ENCODE measurements around the gene IL1RAPL1.

IL1RAPL1 gene

DNA sequence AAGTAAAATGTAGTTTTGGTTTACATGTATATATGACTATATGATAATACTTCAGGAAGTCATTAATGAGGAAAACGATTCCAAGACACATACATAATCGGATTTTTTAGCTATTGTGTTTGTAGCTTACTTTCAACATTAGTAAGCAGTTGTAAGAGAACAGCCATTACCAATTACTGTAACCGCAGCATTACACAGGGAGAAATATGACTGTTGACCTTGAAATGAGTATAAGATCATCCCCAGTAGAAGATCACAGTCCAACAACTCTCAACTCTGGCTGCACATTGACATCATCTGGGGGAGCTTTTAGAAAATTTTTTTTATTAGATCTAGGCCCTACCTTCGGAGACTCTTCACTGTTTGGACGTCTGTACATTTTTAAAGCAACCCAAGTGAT lies 866.1 kb downstream of the IL1RAPL1 start:
- DNase-seq, result no peak

DNA sequence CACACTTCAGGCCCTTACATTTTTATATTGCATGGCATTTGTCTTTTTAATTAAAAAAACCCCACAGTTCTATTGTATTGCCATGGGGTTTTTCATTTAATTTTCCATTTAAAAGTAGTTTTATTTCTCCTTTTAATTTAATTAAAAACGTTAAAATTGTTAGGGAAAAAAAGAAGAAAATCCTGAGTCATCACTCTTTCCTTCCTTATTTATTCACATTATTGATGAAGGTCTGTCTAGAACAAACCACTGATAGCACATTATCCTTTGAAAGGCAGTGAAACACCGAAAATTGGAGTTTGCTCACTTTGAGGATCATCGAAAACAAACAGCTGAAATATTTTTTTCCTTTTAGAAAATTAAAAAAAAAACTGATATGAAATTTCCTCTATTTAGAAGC lies 868.5 kb downstream of the IL1RAPL1 start:
- no peak for DNase-seq

DNA sequence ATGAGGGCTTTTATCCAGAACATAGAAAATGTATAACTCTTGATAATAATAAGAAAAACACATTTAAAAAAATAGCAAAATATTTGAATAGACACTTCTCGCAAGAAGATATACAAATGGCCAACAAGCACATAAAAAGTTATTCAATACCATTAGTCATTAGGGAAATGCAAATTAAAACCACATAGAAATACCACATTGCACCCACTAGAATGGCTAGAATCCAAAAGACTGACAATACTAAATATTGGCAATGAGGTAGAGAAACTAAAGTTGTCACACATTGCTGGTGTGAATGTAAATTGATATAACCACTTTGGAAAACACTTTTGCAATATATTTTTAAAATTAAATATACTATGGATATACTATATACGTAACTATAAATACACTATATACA lies 873.8 kb downstream of the IL1RAPL1 start:
- DNase-seq, result no peak

DNA sequence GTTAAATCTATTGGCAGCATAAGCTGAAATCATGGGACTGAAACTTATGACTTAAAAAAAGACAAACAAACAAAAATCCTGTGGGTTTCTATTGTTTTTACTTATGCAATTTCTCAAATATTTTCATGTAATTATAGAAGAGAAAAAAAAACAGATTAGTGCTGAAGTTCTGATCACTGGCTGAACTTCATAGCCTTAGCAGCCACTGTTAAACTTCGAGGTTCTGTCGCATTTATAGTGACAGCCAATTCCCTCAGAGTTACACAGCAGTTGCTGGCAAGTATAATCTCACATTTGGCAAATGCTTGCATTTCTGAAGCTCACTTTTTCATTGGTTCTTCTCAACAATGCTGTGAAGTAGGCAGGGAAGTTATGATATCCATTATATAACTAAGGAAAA lies 879.2 kb downstream of the IL1RAPL1 start:
- DNase-seq, result no peak

DNA sequence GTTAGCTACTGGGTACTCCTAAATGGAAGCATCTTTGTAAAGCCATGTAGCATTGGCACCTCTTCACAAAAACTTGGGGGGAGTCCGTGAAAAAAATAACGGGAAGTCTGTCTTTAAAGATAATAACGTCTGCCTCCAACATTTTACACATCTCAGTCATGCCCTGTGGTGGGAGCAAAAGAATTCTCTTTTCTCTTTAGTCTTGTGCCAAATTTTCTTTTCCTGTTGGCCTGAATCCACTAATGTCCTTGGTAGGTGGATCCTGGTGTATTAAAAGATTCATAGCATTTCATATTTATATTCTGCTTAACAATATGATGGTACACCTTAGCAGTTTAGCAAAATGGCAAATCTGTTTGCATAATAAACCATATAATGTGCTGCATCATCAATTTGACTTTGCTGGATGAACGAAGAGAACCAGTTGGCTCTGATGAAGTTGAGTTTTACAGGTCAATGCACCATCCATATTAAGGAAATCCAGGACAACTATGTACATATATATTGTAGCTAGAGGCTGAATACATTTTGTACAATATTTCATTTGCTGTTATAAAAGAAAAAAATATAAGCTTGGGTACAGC lies 881.8 kb downstream of the IL1RAPL1 start:
- no peak for DNase-seq

DNA sequence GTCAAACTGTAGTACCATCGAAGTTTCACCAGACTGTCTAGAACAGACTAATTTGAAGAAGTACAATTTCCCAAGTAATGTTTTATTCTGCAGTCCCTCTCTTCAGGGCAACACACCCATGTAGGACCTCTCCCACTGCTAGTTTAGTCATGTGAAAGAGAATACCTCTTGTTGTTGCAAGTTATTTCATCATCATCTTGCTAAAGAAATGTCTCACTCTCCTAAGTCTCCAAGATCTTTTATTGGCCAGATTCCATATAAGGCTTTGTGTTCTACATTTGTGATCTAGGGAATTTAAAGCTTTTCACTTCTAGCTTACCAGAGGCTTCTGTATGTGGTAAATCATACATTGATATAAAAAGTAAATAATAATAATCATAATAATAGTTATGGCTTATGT lies 882.8 kb downstream of the IL1RAPL1 start:
- no peak for DNase-seq

DNA sequence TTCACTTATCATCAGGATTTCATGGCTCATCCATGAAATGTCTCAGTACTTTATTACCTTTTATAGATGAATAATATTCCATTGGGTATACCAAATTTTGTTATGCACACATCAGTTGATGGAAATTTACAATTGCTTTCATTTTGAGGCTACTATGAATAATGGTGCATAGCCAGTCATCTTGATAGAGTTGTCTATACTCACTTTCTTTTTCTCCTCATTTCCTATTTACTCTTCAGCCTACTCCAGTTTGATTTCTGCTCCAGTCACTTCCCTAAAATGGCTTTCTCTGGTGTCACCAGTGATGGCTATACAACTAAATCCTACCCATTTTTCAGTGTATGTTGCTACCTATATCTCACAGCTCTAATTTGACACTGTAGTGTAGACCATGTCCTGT lies 884.6 kb downstream of the IL1RAPL1 start:
- DNase-seq, result no peak

DNA sequence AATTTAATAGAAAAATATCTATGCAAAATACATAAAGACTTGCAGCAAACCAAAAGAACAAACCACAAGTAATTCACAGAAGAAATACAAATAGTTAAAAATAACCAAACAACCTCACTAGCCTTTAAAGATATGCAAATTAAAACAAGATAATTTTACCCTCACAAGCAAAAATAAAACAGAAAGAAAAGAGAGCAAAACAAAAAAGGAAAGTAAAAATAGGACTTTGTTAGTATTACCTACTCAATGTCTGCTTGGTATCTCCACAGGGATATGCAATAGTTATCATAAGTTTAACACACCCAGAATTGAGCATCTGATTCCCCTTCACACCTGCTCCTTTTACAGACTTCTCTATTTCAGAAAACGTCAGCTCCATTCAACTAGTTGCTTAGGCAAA lies 890.6 kb downstream of the IL1RAPL1 start:
- no peak for DNase-seq

DNA sequence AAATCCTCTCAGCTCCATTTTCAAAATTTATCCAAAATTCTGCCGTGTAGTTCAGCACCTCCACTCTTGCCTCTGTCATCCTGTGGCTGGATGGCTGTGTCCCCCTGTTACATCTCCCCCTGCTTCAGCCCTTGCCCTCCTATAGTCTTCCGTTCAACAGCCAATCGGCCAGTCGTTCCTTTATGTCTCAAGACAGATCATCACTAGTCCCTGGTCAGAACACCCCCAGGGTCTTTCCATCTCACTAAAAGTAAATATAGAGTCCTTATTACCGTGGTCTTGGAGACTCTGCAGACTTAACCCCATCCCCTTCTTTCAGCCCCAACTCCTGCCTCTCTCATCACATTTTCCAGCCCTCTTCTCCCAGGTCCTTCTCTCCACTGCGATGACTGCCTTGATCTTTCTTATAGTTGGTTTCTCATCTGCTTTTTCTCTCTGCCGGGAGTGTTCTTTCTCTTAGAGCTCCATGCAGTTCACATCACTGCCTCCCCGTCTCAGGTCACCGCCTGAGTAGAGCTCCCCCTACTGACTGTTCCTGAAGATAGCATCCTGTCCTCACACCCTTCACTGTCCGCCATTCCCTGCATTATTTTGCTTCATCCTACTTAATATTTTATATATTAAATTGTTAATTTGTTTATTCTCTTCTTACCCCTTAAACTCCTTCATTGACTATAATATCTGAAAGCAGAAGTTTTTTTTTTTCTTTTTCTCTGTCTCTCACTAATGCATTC lies 891.3 kb downstream of the IL1RAPL1 start:
- no peak for DNase-seq

DNA sequence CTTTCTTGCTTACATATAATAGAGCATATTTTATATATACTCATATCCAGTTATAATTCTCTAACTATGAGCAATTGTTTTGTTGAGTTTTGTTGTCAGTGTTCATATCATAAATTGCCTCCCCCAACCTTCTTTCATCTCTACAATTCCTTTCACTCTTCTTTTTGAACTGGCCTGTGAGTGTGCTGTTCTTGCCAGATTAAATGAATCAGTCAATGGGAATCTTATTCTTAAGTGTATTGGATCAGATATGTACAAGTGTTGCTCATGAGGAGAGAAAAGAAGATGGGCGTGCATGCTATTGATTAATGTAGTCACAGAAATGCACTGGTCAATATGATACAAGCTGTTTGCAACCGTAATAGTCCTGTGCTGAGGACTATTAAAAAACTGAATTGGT lies 900.0 kb downstream of the IL1RAPL1 start:
- no peak for DNase-seq

DNA sequence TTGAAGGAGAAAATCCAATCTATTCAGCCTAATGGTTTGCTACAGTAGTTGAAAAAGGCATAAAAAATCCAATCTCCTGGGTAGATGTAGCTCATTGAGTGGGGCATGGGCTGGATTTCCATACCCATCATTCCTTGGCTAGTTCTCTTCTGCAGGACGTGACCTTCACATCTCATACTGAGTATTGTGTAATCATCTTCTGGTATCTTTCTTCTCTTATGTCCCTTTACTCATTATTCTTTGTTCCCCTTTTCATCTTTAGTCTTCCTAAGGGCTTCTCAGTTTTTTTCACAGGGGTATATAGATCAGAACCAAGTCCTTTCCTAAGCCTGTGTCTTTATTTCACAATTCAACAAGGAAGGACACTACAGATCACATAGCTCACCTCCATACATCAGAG lies 900.5 kb downstream of the IL1RAPL1 start:
- no peak for DNase-seq

DNA sequence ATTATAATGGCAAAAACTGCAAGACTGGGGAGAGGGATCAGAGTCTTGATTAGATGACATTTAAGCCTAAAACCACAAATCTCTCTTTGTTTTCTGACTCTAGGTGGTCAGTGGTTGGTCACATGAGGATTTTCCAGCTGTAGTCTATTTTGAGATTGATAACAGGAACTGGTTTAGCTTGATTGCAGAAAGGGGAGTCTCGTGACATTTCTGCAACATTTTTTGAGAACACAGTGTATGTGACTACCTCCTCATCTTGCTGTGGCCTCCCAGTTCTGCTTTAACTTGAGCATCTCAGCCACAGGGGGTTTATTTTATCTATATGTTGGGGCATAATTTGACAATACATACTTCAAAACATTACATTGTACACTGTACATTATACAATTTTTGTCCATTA lies 901.7 kb downstream of the IL1RAPL1 start:
- no peak for DNase-seq

DNA sequence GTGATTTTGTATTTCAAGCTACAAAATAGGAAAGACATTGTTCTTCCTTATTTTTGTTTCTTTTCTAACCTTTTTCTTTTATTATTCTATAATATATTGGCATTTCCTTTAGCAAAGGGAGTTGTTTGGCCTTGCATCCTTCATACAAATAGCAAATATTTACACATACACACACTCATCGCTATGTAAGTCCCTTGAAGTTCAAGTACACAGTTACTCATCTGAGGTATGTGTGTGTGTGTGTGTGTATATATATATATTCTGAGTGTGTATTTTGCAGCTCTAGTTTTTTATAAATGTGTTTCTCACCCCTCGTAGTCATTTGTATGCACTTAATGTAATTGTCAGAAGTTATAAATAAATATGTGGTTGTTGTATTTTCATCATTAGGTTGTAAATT lies 903.4 kb downstream of the IL1RAPL1 start:
- no peak for DNase-seq

DNA sequence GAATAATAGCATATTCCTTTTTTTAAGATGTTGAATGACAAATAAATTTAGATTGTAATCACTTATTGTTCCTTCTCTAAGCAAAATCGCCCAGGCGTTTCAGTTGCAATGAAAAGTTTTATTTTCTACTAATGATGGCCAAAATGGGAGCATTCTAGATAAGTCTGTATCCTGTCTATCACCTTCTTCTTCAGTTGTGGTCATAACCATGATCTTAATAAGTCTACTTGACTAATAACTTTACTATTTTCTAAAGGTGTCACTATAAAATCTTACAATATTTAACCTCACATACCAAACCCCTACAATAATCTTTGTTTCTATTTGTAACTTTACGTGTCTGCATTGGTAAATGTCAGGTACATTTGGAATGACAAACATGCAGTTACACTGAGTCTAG lies 904.4 kb downstream of the IL1RAPL1 start:
- DNase-seq, result no peak

DNA sequence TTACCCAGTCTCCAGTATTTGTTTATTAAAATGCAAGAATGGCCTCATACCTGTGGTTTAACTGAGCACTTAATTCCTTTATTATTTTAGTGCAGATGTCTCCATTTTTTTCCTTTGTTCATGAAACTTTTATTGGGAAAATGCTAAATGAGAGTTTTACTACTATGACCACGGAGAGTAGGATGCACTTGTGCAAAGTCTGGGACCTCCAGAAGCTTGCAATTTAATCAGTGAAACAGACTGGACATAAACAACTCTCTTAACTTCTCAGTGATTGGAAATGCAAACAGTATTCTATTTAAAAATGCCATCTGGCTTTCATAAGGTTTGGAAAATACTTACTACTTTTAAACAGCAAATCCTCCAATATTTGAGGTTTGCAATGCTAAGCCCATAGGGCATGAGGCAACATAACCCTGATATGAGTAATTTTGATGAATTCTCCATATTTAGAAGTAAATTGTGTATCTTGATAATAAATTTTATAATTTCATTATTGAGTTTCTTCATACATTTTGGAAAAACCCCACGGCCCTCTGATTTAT lies 909.5 kb downstream of the IL1RAPL1 start:
- no peak for DNase-seq

DNA sequence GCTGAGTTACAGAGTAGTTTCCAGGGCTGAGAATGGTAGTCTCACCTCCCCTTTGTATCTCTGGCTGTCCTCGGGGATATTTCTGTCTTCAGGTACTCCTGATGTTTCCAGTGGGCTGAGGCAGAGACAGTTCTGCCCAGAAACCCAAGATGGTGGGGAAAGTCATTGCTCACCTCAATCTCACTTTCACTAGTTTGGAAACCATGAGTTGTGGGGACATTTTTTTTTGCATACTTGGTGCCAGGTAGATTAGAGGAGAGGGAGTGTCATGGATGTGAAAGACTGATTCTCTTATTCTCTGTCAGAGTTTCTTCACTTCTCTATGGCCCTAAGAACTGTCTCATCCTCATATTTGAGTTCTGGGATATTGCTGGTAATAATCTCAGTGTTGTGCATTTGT lies 919.5 kb downstream of the IL1RAPL1 start:
- no peak for DNase-seq

DNA sequence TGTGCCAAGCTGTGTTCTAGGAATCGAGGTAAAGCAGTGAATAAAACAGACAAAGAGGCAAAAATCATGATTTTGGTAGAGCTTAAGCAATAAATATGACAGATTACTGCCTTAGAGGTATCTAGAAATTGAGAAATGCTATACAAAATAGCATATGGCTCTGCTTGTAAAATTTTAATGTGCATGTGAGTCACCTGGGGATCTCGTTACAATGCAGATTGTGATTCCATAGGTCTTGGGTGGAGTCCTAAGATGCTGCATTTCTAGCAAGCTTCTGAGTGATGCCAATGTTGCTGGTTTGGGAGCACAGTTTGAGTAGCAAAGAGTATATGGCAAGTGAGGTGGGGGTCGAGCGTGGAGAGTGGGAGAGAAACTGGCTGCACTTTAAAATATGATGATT lies 930.9 kb downstream of the IL1RAPL1 start:
- no peak for DNase-seq

DNA sequence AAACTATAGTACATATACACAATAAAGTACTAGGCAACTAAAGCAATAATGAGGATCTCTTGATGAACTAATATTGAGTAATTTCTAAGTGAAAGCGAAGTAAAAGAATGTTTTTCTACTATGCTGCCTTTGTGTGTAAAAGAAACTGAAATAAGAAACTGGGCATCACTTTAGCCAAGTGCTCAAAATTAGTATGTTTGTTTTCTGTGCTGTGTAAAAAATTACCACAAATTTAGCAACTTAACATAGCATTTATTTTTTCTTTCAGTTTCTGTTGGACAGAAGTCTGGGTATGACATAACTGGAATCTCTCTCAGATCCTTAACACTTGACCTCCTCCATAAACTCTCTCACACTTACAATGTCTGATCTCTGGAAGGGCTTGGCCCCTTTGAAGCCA lies 941.0 kb downstream of the IL1RAPL1 start:
- no peak for DNase-seq

DNA sequence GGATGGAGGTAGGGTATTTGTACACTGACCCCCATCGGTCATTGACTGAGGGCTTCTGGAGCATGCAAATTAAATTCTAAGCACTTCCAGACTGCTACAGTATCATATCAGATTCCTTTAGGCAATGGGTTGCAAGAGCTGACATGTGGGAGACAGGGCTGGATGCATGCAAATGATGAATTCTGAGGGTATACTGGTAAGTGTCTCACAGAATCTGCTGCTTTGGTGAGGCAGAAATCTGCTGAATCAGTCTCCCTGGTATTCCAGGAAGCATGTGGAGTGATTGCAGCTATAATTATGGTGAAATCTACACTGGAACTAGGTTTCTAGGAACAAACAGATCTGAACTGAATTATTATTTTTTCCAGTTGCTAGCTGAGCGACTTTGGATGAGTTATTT lies 943.3 kb downstream of the IL1RAPL1 start:
- no peak for DNase-seq

DNA sequence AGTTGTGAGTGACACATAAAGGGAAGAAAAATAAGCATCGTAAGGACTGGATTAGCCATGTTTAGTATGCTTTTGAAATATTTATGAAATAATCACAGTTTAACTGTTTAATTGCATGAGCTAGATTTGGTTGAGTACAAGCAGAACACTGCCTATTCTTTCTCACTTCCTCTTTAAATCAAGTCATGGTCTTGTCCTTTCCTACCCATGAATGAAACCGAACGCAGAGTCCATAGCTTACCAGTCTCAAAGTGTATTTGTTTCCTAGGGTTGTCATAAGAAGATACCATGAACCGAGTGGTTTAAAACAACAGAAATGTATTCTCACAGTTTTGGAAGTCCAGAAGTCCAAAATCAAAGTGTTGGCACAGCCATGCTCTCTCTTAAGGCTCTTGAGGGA lies 944.1 kb downstream of the IL1RAPL1 start:
- no peak for DNase-seq

DNA sequence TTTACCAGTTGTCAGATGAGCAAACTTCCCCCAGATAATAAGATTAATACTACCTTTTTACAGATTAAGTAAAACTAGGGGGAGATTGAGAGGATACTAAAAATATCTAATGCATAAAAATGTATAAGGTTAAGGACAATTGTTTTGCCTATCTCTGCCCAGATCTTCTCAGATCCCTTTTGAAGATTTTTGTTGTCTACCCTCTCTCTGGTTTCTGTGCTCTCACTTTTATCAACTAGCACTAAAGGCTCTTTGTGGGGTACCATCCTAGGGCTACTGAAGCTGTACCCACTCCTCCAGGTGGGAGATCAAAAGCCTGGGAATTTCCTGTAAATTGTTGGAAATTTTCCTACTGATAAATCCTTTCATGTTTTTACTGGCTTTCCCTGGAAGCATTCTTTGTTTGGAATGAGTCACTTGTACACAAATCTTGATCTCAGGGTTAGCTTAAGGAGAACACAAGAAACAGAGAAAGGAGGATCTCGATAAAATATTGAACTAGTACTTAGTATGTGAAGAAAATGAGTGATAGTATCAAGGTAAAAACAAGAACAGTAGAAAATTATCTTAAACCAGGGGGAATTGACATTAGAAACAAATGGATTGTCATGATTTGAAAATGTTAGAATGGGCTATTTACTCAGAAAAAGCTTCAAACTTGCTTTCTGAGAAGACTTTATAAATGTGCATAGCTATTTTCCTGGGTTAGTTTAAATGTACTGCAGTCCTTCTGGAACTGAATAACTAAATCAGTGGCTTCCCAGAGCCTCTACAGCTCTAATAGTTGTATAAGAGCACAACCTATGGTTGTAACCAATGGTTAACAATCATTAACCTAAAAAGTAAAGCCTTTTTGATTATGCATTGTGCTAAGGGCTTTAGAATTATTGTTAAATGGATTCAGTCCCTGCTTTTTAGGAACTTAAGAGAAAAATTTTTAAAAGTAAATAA lies 948.2 kb downstream of the IL1RAPL1 start:
- no peak for DNase-seq

DNA sequence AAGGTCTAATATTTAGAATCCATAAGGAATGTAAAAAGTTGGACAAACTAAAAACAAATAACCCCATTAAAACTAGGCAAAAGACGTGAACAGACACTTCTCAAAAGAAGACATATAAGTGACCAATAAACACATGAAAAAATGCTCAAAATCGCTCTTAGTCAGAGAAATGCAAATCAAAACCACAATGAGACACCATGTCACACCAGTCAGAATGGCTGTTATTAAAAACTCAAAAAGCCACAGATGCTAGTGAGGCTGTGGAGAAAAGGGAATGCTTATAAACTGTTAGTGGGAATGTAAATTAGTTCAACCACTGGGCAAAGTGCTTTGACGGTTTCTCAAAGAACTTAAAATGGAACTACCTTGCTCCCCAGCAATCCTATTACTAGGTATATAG lies 953.8 kb downstream of the IL1RAPL1 start:
- DNase-seq, result no peak

DNA sequence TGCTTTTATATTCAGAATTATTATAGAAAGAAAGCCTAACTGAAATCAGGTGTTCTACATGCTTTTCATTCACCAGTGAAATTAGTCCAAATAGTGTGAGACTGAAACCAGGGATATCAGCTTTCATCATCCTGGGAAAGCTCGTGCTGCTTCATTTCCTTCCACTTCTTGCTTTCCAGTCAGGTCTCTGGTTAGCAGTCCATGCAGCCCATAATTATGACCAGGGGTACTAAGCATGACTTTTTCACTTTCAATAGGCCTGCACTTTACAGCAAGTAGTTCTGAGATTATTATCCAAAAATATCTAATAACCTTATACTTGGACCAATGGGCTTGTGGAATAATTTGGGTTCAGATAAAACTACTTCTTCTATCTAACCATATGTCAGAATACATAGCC lies 954.9 kb downstream of the IL1RAPL1 start:
- no peak for DNase-seq

DNA sequence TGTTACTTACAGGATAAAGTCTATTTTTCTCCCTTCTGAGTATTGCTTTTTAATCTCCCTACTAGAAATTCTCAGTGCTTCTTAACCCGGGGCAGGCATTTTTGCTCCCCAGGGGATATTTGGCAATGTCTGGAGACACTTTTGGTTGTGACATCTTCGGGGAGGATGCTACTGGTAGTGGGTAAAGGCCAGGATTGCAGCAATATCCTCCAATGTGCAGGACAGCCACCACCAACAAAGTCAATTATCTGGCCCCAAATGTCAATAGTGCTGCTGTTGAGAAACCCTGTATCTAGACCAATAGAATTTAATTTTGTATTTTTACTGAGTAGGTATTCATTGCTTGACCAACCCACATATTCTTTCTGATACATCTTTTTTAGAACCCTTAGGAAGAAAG lies 958.6 kb downstream of the IL1RAPL1 start:
- no peak for DNase-seq

Measured in femur (tissue), 1 donor.